Ectodermal cell (in vitro differentiated cells): Measurements from ENCODE around the gene AP4S1.

Experiments
- H3K27ac ChIP-seq: 2 replicates; pipeline ENCODE4 v1.7.0; 2013; ENCODE audit warnings: mild to moderate bottlenecking, low read depth, low read length; ENCODE audit not compliant: insufficient read depth, poor library complexity, severe bottlenecking
- H3K27me3 ChIP-seq: 2 replicates; pipeline ENCODE4 v1.7.0; 2013; ENCODE audit warnings: mild to moderate bottlenecking, low read length; ENCODE audit not compliant: insufficient read depth, control insufficient read depth, poor library complexity, severe bottlenecking
- H3K36me3 ChIP-seq: one replicate; pipeline ENCODE4 v1.7.0; 2013; ENCODE audit warnings: low read length; ENCODE audit not compliant: control insufficient read depth, insufficient read depth
- H3K4me1 ChIP-seq: one replicate; pipeline ENCODE4 v1.7.0; 2013; ENCODE audit warnings: low read length; ENCODE audit not compliant: control insufficient read depth, insufficient read depth
- H3K4me3 ChIP-seq: 2 replicates; pipeline ENCODE4 v1.7.0; 2013; ENCODE audit warnings: low read depth, low read length, control low read depth; ENCODE audit not compliant: insufficient read depth
- H3K9me3 ChIP-seq: 2 replicates; pipeline ENCODE4 v1.7.0; 2013; ENCODE audit warnings: mild to moderate bottlenecking, low read length, moderate library complexity; ENCODE audit not compliant: control insufficient read depth
- WGBS, 2 experiments: methylation state at CpG; one replicate each; pipeline ENCODE4 v1.1.7; 2013; ENCODE audit warnings: missing lambda C conversion rate in 2 of 2; 5-methylcytosine and 5-hydroxymethylcytosine counted together

AP4S1 gene

GRCh38 chr14:31127690-31128089, 102.2 kb downstream of the AP4S1 start:
- H3K4me1 ChIP-seq, result no peaks in the 10 kb centered on the region
- H3K4me3 ChIP-seq, result no peak overlapping the region
- H3K36me3 ChIP-seq, result peaks cover 28% of the 10 kb centered on the region
- H3K9me3 ChIP-seq, result no peaks in the 10 kb centered on the region
- H3K27ac ChIP-seq, result no peak overlapping the region
- H3K27me3 ChIP-seq, result no peaks in the 10 kb centered on the region

- no peaks in the 10 kb centered on the region for H3K9me3 ChIP-seq
- 95 to 96% methylated on average over 18 of the region's 18 CpGs for whole genome bisulfite sequencing, 2 experiments
- no peaks in the 10 kb centered on the region for H3K27me3 ChIP-seq
- H3K4me1 ChIP-seq, result no peaks in the 10 kb centered on the region
- no peak overlapping the region for H3K27ac ChIP-seq
- H3K36me3 ChIP-seq, result peaks cover 24% of the 10 kb centered on the region
- H3K4me3 ChIP-seq, result no peak overlapping the region
Observed at GRCh38 chr14:31128601-31129526, 103.4 kb downstream of the AP4S1 start.

GRCh38 chr14:31133133-31133532, 107.7 kb downstream of the AP4S1 start:
- H3K9me3 ChIP-seq, result no peaks in the 10 kb centered on the region
- WGBS, 2 experiments, result 91 to 99% methylated on average over 5 to 6 of the region's 6 CpGs
- H3K27ac ChIP-seq, result no peak overlapping the region
- no peaks in the 10 kb centered on the region for H3K4me1 ChIP-seq
- H3K36me3 ChIP-seq, result peaks cover 14% of the 10 kb centered on the region
- no peaks in the 10 kb centered on the region for H3K27me3 ChIP-seq
- no peak overlapping the region for H3K4me3 ChIP-seq

- Histone ChIP-seq H3K9me3 (no peaks in the 10 kb centered on the region), H3K36me3 (peaks cover 16% of the 10 kb centered on the region), H3K27ac (no peak overlapping the region), H3K4me1 (no peaks in the 10 kb centered on the region), H3K27me3 (no peaks in the 10 kb centered on the region), H3K4me3 (no peak overlapping the region)
- 95 to 97% methylated on average over 12 of the region's 12 CpGs for WGBS, 2 experiments
Observed at GRCh38 chr14:31137214-31137889, 111.9 kb downstream of the AP4S1 start.

DNA sequence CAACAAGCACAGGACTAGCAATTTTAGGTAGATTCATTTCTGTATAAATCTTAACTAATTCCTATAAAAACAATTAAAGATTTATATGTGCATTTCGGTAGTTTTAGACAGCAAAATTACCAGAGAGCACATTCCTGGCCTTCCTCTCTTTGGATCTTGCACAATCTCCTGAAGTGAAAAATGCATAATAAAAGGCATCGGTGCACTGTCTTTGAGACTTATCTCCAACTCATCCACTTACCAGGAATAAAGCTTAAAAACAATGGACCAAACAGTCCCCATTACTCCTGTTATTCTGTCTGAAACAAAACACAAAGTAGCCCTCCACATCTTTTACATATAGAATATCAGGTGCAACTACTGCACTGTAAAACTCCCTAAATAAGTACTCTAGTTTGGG, 112.9 kb downstream of the AP4S1 start:
- Histone ChIP-seq H3K36me3 (peaks cover 13% of the 10 kb centered on the region), H3K27ac (no peak overlapping the region)
- 91 to 98% methylated on average over 2 of the region's 2 CpGs for WGBS, 2 experiments

GRCh38 chr14:31139301-31139847, 113.9 kb downstream of the AP4S1 start:
- H3K9me3 ChIP-seq, result no peaks in the 10 kb centered on the region
- H3K4me3 ChIP-seq, result no peak overlapping the region
- no peak overlapping the region for H3K27ac ChIP-seq
- 96 to 98% methylated on average over 2 to 3 of the region's 4 CpGs for WGBS, 2 experiments
- no peaks in the 10 kb centered on the region for H3K27me3 ChIP-seq
- H3K4me1 ChIP-seq, result no peaks in the 10 kb centered on the region
- peaks cover 13% of the 10 kb centered on the region for H3K36me3 ChIP-seq

More for the DNA sequence above, 112.9 kb downstream of the AP4S1 start:
- Histone ChIP-seq H3K27me3 (no peaks in the 10 kb centered on the region), H3K4me1 (no peaks in the 10 kb centered on the region), H3K4me3 (no peak overlapping the region), H3K9me3 (no peaks in the 10 kb centered on the region)

GRCh38 chr14:31142455-31143087, 117.1 kb downstream of the AP4S1 start:
- no peaks in the 10 kb centered on the region for H3K4me1 ChIP-seq
- no peaks in the 10 kb centered on the region for H3K27me3 ChIP-seq
- H3K9me3 ChIP-seq, result no peaks in the 10 kb centered on the region
- no peak overlapping the region for H3K27ac ChIP-seq
- no peak overlapping the region for H3K4me3 ChIP-seq
- 94% methylated on average over 10 of the region's 11 CpGs for WGBS, 2 experiments
- H3K36me3 ChIP-seq, result peaks cover 20% of the 10 kb centered on the region
